Hematopoietic multipotent progenitor cell (in vitro differentiated cells): ENCODE data around the gene ERC2. TPM values are rescaled to one million over a fixed set of nuclear protein-coding genes. Genes with fewer than 3 reads are reported as not detected.
A peak's percentile ranks its signal among the peaks of the same experiment; 100 is the strongest.

Experiments used
- DNase-seq, 3 donors: peaks; one replicate each; pipeline ENCODE4 v3.0.0-alpha.2; 2011 to 2015; ENCODE audit warnings: low read depth in 2 of 3, low spot score in 2 of 3
- total RNA-seq: library from RNA; depleted of rRNA; stranded (reverse); fragments of >200 nt; gene quantifications from one replicate; pipeline ENCODE4 v1.2.3, GENCODE V29; 2012

Gene ERC2
- total RNA-seq, 1 donor = 0.54 TPM

DNA sequence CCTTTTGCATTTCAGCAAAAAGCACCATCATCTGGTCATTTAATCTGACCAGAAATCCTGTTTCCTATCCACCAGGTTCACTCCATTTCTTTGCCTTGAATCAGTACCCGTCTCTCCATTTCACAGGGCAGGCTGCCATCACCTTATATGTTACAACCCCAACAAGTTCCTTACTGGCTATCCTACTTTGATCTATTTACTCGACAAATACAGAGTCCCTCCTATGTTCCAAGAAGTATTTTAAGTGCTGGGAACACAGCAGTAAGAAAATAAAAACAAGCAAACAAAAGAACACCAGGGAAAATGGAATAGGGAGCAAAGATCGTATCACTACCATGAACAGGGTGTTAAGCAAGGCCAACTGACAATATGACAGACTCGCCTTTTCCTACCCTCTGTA, 685.9 kb downstream of the ERC2 start:
- DNase-seq = no peak

- DNase-seq = no peak
Observed at GRCh38 chr3:55780913-55781312, 687.4 kb downstream of the ERC2 start.

DNA sequence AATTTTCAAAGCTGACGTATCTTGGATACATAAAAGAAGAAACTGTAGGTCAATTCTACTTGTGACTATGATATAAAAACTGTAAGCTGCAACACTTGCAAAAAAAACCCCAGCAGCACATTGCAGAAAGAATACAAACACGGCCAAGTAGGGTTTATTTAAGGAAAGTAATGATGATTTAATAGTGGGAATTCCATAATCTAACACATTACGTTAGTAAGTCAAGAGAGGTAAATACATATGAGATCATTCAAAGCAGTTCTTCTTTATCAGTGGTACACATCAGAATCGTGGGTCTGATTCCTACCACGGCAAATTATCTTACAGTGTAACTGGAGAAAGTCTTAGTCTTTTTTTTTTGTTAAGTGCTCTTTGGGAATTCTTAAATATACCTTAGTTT, 688.7 kb downstream of the ERC2 start:
- DNase-seq = no peak

DNA sequence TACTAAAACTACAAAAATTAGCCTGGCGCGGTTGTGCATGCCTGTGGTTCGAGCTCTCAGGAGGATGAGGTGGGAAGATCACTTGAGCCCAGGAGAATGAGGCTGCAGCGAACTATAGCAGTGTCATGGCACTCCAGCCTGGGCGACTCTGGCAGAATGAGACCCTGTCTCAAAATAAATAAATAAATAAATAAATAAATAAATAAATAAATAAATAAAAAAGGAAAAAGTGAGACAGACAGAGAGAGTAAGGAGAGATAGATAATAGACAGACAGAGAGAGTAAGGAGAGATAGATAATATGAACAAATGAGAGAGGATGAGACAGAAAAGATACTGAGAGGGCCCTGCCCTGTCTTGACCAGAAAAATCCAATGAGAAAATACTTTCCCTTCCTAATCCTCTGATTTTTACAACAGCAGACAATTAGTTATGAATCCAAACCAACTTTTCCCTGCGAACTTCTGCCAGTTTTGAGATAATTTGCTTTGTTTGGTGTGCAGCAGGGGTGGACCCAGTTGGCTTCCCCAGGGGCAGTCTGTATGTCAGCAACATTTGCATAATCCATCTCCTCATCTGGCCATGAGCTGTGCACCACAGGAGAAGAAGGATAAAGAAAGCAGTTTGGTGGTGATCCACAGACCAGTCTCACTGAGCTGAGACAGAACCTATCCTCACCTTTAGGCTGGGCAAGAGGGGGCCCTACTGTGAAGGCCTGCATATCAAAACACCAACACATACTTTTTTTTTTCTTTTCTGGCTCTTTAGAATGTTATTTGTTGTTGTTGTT, 692.7 kb downstream of the ERC2 start:
- DNase-seq = no peak

GRCh38 chr3:55774856-55775255, 693.4 kb downstream of the ERC2 start:
- DNase-seq = no peak

DNA sequence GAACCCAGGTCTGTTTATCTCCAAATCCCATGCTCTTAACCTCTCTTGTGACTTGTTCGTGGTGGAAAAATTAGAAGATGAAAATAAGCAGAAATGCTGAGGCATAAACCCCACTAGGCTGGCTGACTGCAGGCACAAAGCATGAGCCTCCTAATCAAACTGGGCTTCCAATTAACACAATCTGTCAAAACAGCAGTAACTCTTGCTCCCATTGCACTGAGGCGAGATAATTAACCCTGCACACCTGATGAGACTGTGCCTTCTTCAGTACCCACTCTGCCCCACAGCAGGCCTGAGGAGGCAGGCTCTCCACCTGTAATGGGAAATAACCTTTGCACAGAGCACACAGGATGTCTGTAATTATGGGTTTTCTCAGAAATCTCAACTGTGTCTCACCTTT, 696.8 kb downstream of the ERC2 start:
- no peak for DNase-seq

GRCh38 chr3:55770077-55770476, 698.2 kb downstream of the ERC2 start:
- DNase-seq = no peak

GRCh38 chr3:55766753-55767152, 701.5 kb downstream of the ERC2 start:
- DNase-seq = no peak

DNA sequence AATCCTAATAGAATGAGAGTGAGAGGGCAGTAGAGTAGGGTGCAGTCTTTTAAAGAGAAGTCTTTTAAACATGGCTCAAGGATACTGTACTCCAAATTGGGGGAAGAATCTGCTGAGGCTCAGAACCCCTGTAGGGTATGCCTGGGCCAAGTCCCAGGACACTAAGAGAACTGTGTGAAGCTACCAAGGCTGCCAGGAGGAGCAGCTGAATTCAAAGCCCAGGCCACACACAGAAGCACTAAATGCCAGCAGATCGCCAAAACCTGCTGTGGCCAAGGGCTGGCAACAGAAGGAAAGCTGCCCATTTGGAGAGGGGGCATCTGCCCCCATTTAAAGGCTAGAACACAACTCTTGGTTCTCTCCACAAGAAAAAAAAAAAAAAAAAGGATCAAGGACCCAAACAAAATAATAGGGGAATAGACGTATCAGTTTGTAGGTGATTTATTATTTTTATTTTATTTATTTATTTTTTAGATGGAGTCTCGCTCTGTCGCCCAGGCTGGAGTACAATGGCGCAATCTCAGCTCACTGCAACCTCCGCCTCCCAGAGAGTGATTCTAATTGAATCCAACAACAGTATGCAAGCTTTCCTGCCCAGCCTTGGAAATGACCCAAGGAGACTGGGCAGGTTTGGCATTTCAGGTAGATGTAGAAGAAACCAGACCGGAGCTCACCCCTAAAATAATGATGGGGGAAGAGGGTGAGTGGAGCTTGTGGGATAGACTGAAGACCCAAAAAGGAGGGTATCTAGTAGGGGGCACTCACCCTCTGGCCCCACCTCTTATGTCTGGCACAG, 702.2 kb downstream of the ERC2 start:
- no peak for DNase-seq

DNA sequence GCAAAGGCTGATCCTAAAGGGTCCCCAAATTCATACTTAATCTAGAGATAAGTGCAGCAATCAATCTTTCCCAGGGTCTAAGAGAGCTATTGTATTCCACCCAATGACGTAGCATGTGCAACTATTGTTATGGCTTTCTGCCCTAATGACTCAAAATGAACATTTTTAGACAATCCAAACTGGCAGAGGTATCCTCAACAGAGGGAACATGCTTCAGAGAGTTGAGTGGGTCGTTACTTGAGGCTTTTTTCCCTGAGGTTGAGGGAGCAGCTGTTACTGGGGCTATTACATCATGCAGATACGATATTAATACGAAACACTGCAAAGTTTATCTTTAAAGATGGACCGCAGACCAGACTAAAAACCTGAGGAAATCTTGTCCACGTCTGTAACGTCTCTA, 702.9 kb downstream of the ERC2 start:
- DNase-seq = no peak

- DNase-seq = no peak
Observed at GRCh38 chr3:55756976-55757375, 711.3 kb downstream of the ERC2 start.

- DNase-seq = no peak
Observed at GRCh38 chr3:55755516-55756205, 712.6 kb downstream of the ERC2 start.

DNA sequence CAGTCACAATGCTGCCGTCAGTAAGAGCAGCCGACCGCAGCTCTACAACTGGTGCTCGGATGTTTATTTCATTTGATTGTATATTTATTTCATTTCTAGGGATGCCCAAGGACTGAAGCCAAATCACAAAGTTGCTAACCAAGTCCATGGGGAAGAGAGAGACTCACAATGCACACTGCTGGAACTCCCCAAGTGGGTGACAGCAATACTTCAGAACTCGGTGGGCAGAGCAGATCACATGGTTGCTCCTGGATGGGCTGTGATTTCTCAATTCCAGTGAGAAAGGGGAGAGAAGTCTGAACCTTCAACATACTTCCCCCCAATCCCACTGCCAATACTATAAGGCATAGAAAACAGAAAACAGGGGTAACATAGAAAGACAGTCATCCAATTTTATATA, 715.4 kb downstream of the ERC2 start:
- DNase-seq = no peak

GRCh38 chr3:55751730-55752129, 716.5 kb downstream of the ERC2 start:
- DNase-seq = no peak

GRCh38 chr3:55750525-55750924, 717.7 kb downstream of the ERC2 start:
- no peak for DNase-seq

DNA sequence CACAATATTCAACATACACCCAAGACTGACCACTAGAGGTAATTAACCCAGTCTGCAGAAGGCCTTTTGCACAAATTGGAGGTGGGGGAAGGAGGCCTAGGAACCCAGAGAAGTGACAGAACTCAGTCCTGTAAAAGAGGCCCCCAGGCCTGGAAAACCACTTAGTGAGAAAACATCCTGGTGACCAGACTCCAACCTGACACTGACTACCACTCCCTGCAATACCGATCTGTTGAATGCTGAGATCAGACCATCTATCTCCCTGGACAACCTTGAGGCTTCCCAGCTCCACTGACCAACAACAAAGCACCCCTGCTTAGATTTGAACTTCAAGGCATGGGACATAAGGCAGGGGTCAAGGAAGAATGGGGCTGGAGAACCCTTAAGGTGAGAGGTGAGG, 719.2 kb downstream of the ERC2 start:
- no peak for DNase-seq

DNA sequence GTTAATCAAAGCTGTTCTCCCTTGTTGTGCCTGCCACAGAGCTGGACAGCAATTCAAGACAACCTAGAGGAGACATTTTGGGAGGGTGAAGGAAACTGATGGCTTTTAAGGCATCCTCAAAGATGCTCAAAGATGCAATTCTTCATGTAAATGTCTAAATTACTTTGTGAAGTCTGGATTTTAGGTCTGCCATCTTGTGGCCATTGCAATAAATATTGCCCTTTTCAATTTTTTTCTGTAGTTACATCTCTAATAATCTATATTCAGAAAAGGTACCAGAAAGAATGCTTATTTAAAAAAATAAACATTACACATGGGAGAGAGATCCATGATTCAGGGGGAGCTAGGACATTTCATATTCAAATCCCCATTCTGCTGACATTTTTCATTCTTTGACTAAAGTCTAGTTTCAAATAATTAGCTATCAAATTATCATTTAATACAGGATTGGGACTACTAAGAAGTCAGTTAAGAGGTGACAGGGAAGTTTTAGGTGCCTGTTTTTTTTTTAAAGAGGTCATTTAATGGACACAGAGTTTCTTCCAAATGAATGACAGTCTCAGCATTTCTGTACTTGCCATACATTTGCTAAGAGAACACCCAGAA, 721.4 kb downstream of the ERC2 start:
- DNase-seq = peak in 1 of 3 donors; percentile 15

DNA sequence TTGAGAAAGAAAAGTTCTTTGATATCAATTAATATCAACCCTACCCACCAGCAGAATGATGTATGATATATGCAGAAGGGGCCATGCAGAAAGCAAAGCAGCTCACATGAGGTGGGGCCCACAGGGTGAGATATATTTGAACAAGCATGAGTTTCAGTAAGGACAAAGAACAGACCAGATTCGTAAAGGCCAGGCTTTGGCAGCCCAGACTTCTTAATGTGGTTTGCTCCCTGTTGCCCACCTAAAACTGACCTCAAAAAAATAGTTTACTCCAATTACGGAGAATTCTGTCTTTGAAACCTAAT, 725.5 kb downstream of the ERC2 start:
- DNase-seq = no peak

DNA sequence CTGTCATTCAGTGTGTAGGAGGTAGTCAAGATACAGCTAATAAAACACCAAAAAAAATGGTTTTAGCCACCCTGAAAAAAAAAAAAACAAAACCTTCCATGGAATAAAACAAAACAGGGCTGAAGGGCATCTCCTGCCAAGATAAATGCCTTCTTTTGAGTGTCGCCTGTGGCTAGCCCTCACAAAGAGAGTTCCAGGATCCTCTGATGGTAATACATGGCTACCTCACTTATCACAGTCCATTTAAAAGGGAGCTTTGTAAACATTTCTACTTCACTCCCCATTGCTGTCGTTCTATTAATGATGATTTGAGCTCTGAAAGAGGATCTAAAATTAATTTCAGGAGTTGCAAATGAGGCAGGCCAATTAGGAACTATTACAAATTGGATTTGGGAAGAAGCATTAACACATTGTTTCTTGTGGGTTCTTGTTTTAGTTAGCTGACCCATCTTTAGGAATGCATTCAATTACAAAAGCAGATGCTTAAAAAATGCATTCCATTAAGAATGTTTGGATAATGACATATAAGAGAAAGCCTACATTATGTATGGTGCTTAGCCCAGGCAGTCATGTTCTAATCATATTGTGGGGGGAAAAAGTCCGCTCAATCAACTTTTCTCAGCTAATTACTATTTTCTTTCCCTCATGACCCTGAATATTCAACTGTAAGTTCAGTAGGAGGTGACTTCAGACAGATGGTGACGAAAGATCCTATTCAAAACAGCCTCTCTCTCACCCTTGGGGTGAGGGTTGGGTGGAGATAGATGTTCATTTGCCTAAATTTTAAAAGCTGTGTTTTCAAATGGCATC, 726.0 kb downstream of the ERC2 start:
- no peak for DNase-seq

- no peak for DNase-seq
Observed at GRCh38 chr3:55737186-55737585, 731.1 kb downstream of the ERC2 start.

DNA sequence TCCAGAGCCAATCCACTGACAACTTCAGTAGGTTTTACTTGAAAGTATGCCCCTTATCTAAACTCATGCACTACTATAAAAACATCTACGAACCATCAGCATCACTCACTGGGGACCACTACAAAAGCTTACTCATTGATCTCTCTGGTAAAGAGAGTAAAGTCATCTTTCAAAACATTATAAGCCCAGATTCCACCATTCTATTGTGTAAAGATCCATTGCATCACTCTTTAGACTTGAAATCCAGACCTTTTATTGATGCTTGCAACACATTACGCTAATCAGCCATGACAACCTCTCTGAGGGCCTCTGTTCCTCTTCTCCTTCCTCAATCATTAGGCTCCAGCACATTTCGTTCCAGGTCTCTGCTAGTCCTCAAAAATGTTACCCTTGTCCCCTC, 732.3 kb downstream of the ERC2 start:
- no peak for DNase-seq
